Epithelial cell of proximal tubule (primary cell): ENCODE data around the gene U2SURP. TPM values are rescaled to one million over a fixed set of nuclear protein-coding genes. Genes with fewer than 3 reads are reported as not detected.

ENCODE experiments used
- DNase-seq: peaks from one replicate; pipeline ENCODE4 v3.0.0-alpha.2; 2011; ENCODE audit warnings: low read depth
- H3K4me3 ChIP-seq: 2 replicates; pipeline ENCODE4 v1.5.1; 2011; ENCODE audit warnings: low read depth, mild to moderate bottlenecking, low read length
- CTCF ChIP-seq: conservative IDR thresholded peaks from 2 replicates; pipeline ENCODE4 v1.5.1; 2012; ENCODE audit warnings: low read depth, mild to moderate bottlenecking, low read length
- total RNA-seq: library from RNA; depleted of rRNA; stranded (reverse); fragments of >200 nt; gene quantifications from 2 replicates; pipeline ENCODE4 v1.2.3, GENCODE V29; 2015

The U2SURP gene
- total RNA-seq = 65.5 and 77.7 TPM in 2 replicates

- no peak for TF ChIP-seq CTCF
- peak; percentile 94 for DNase-seq
- peak within 1 kb of the TSS; percentile 79 for H3K4me3 ChIP-seq
Observed at GRCh38 chr3:143001369-143002082, at the start of gene U2SURP. TSS of gene U2SURP (plus strand) at chr3:143001570. CDS start at chr3:143001629, 59 bp downstream.

- no peak for TF ChIP-seq CTCF
- DNase-seq = no peak
- no peak overlapping the region for H3K4me3 ChIP-seq
Observed at GRCh38 chr3:142951794-142952193, 49.6 kb upstream of the U2SURP start.

GRCh38 chr3:142952272-142953193 is 48.8 kb upstream of the U2SURP start:
- TF ChIP-seq CTCF = no peak
- H3K4me3 ChIP-seq = no peak overlapping the region
- DNase-seq = no peak

GRCh38 chr3:142953443-142953842 is 47.9 kb upstream of the U2SURP start:
- TF ChIP-seq CTCF = no peak
- H3K4me3 ChIP-seq = no peak overlapping the region
- no peak for DNase-seq

- no peak overlapping the region for H3K4me3 ChIP-seq
- TF ChIP-seq CTCF = no peak
- DNase-seq = no peak
Observed at GRCh38 chr3:142958707-142959106, 42.7 kb upstream of the U2SURP start.

- no peak for TF ChIP-seq CTCF
- no peak overlapping the region for H3K4me3 ChIP-seq
- DNase-seq = no peak
Observed at GRCh38 chr3:142960322-142960850, 41.0 kb upstream of the U2SURP start.
